Ovary (tissue), 9 donors: ENCODE data around the gene INTS3. TPM values are rescaled to one million over a fixed set of nuclear protein-coding genes. Genes with fewer than 3 reads are reported as not detected.

Experiments used
- DNase-seq, 5 donors: peaks; one replicate each; pipeline ENCODE4 v3.0.0-alpha.2; 2019 to 2020
- H3K27ac ChIP-seq, 2 donors: fragments of 200-600 bp; one replicate each; pipeline versions ENCODE4 v1.5.1 to v1.8.0; 2019 to 2022
- H3K27me3 ChIP-seq: fragments of 200-600 bp; one replicate; pipeline ENCODE4 v1.8.0; 2022
- H3K36me3 ChIP-seq: fragments of 200-600 bp; sonication (generic); one replicate; pipeline ENCODE4 v1.5.1; 2019
- H3K4me1 ChIP-seq: one replicate; pipeline ENCODE4 v1.8.1; 2013; ENCODE audit warnings: mild to moderate bottlenecking, moderate library complexity; ENCODE audit not compliant: insufficient read depth
- H3K4me3 ChIP-seq: fragments of 200-600 bp; sonication (generic); one replicate; pipeline ENCODE4 v1.5.1; 2017
- H3K9me3 ChIP-seq, 2 donors: fragments of 200-600 bp in 1 of 2; sonication (generic) in 1 of 2; one replicate each; pipeline versions ENCODE4 v1.5.1 to v1.8.1; 2013 to 2019; ENCODE audit warnings: mild to moderate bottlenecking in 1 of 2, moderate library complexity in 1 of 2
- CTCF ChIP-seq, 3 donors: fragments of 450-650 bp in 2 of 3; fragments of 200-600 bp in 1 of 3; IDR thresholded peaks; one replicate each; pipeline versions ENCODE4 v1.5.1 to v1.8.0; 2016 to 2022; ENCODE audit warnings: antibody characterized with exemption in 3 of 3, mild to moderate bottlenecking in 1 of 3
- EP300 ChIP-seq: sonication (generic); formaldehyde crosslinking; IDR thresholded peaks from one replicate; pipeline ENCODE4 v1.6.1; 2017; ENCODE audit warnings: antibody characterized with exemption
- POLR2A ChIP-seq: fragments of 450-650 bp; IDR thresholded peaks from one replicate; pipeline ENCODE4 v1.6.1; 2017; ENCODE audit warnings: antibody characterized with exemption, mild to moderate bottlenecking, moderate library complexity
- WGBS, 3 donors: extraction: QIAGEN DNeasy Blood & Tissue Kit in 1 of 3; methylation state at CpG; one replicate each; pipeline versions ENCODE4 v1.1.5 to v1.1.7; 2013 to 2017; 5-methylcytosine and 5-hydroxymethylcytosine counted together
- intact Hi-C, 4 donors: fragments of 100-400 bp; cut with DNase I; formaldehyde crosslinking; loops; one replicate each; pipeline versions ENCODE4 v1.11.0 to v1.15.1; 2022 to 2023
- polyA plus RNA-seq, 2 donors: library from polyadenylated mRNA; stranded (reverse); fragments of 200-250 nt in 1 of 2; fragments of 350-450 nt in 1 of 2; fragmentation: Illumina TruSeq in 1 of 2; extraction: RNeasy Lipid Tissue Mini Kit (QIAGEN cat#74804) in 1 of 2; gene quantifications; one replicate each; pipeline ENCODE4 v1.2.3, GENCODE V29; 2013 to 2014
- total RNA-seq, 7 donors: library from RNA; depleted of rRNA in 2 of 7; stranded (reverse); fragments of >200 nt in 2 of 7; fragmentation: NEBNext Ultra II Directional in 3 of 7; extraction: Animal tissue kit (Norgen Biotek cat#: 25700) in 3 of 7; gene quantifications; one replicate each; pipeline versions ENCODE4 v1.1.0 to v1.2.4, GENCODE V29; 2016 to 2023
- donor health status: DM: no; HTN: no; CAD: no; lungs with moderate emphysema.
- donor health status: DM: no; HTN: no; CAD: no.
- donor health status: Bipolar disorder and iron deficiency.
- donor health status: DM: yes; HTN: yes; CAD: no.
- donor health status: DM: no; HTN: no; CAD: no.
- donor health status: DM: yes; HTN: yes; CAD: no.

Gene INTS3
- total and polyA plus RNA-seq, 9 donors, result 41.6 to 74.4 (median 56.2) TPM

- no peaks in the 10 kb centered on the region for H3K4me1 ChIP-seq
- no peak overlapping the region for H3K27ac ChIP-seq
- WGBS, 3 donors, result 77 to 97% (median 81%) methylated on average over 9 of the region's 9 CpGs
- H3K4me3 ChIP-seq, result no peak overlapping the region
- no peak for TF ChIP-seq CTCF (IDR thresholded peaks at IDR 0.05)
- no peak for TF ChIP-seq POLR2A
- no peak for TF ChIP-seq EP300
- no peaks in the 10 kb centered on the region for H3K9me3 ChIP-seq
- peak in 3 of 5 donors; percentile 10 to 31 (median 23) for DNase-seq
- H3K36me3 ChIP-seq, result no peaks in the 10 kb centered on the region
- intact Hi-C loops, result loop anchor here (2.0 to 10.0 kb wide), 6 partner anchors 149 to 189 kb away; partner anchors contain the start of genes DENND4B (in 2 of the 4), RAB13 (in 2 of the 4) and CRTC2 (in 1 of the 4)
- H3K27me3 ChIP-seq, result no peaks in the 10 kb centered on the region
Measured at GRCh38 chr1:153795934-153796785, 68.3 kb downstream of the INTS3 start.

DNA sequence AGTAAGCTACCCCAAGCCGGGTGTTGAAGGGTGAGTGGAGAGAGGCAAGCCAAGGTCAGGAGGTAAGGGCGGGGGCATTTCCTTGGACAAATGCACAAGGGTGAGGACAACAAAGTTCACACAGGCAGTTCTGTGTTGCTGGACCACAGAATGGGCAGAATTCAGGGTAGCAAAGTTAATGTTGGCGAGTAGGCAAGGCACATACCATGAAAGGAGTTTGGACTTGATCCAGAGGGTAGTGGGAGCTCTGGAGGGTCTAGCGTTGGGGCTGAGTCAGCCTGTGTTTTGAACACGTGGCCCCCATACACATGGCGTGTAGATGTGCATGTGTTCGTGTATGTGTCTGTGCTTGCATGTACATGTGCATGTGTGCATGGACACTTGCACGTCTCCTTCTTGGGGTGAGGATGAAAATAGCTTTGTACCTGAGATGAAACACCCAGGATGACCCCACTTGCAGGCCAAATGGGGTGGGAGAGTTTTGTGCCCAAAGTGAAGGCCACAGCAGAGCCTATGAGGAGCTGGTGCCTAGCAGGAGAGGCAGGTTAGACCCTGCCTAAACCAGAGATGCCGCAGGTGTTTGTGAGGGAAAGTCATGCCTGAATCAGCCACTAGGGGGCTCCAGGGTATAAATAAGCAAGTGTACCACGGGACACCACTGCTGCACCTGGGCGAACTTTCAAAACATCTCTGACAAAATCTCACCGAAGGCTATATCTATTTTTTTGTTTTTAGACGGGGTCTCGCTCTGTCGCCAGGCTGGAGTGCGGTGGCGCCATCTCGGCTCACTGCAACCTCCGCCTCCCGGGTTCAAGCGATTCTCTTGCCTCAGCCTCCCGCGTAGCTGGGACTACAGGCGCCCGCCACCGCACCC is 69.2 kb downstream of the INTS3 start:
- no peaks in the 10 kb centered on the region for H3K9me3 ChIP-seq
- no peaks in the 10 kb centered on the region for H3K36me3 ChIP-seq
- TF ChIP-seq CTCF (IDR thresholded peaks at IDR 0.05) (peak; percentile 79 to 83 (median 81)), EP300 (no peak)
- no peaks in the 10 kb centered on the region for H3K4me1 ChIP-seq
- peak; percentile 72 to 88 (median 79) for DNase-seq
- H3K27ac ChIP-seq, result no peak overlapping the region
- intact Hi-C loops, result loop anchor here (2.0 to 10.0 kb wide), 6 partner anchors 148 to 188 kb away; partner anchors contain the start of genes DENND4B (in 2 of the 4), RAB13 (in 2 of the 4) and CRTC2 (in 1 of the 4)
- H3K27me3 ChIP-seq, result no peaks in the 10 kb centered on the region
- WGBS, 3 donors, result 49 to 58% (median 52%) methylated on average over 26 of the region's 26 CpGs
- no peak overlapping the region for H3K4me3 ChIP-seq

- DNase-seq, result peak in 1 of 5 donors; percentile 12
- no peak overlapping the region for H3K4me3 ChIP-seq
- TF ChIP-seq CTCF (IDR thresholded peaks at IDR 0.05), result no peak
- no peak for TF ChIP-seq EP300
- TF ChIP-seq POLR2A, result no peak
- H3K27ac ChIP-seq, result no peak overlapping the region
- no peaks in the 10 kb centered on the region for H3K27me3 ChIP-seq
- WGBS, 3 donors, result 58 to 73% (median 63%) methylated on average over 3 of the region's 3 CpGs
- intact Hi-C loops, result loop anchor here (5.0 to 10.0 kb wide), 5 partner anchors 146 to 186 kb away; partner anchors contain the start of genes DENND4B (in 2 of the 4), RAB13 (in 2 of the 4) and CRTC2 (in 1 of the 4)
- no peaks in the 10 kb centered on the region for H3K36me3 ChIP-seq
- H3K9me3 ChIP-seq, result no peaks in the 10 kb centered on the region
- H3K4me1 ChIP-seq, result no peaks in the 10 kb centered on the region
Measured at GRCh38 chr1:153798468-153798780, 70.6 kb downstream of the INTS3 start.

DNA sequence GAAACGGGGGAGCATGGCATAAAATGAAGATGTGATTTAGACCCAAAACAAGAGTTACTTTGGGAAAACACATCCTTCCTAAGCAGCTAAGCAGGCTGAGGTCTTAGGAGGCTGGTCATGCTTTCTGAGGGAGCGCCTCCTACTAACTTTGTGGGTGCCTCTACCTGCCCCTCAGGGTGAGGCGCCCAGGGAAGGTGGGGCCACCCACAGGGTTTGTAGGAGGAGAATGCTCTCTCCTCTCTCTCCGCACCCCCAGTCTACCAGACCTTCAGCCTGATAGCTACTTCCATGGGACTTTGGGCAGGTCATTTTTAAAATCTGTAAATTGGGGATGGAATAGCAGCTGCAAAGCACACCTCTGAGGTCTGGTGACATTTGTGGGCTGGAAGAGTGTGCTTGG is 71.2 kb downstream of the INTS3 start:
- intact Hi-C loops, result loop anchor here (5.0 to 10.0 kb wide), 5 partner anchors 146 to 186 kb away; partner anchors contain the start of genes DENND4B (in 2 of the 4), RAB13 (in 2 of the 4) and CRTC2 (in 1 of the 4)
- Histone ChIP-seq H3K27ac (no peak overlapping the region), H3K4me3 (no peak overlapping the region), H3K36me3 (no peaks in the 10 kb centered on the region), H3K27me3 (no peaks in the 10 kb centered on the region), H3K4me1 (no peaks in the 10 kb centered on the region), H3K9me3 (no peaks in the 10 kb centered on the region)
- DNase-seq, result peak in 1 of 5 donors; percentile 9
- TF ChIP-seq EP300 (no peak), POLR2A (no peak), CTCF (IDR thresholded peaks at IDR 0.05) (no peak)
- WGBS, 3 donors, result 84 to 91% (median 90%) methylated on average over 4 of the region's 4 CpGs
